Stimulated activated CD4-positive, alpha-beta T cell treated with anti-CD3 and anti-CD28 coated beads, Interleukin-12 subunit alpha, Interleukin-12 subunit beta, amount 100 ng/mL, for 4 hours (primary cell): ENCODE results near the gene PSTPIP2.
"Not testable (repeated sequence)": the region's sequence is repeated elsewhere in the genome, so short reads cannot be mapped to it uniquely, and the experiment has no call there.

ENCODE experiments used
- DNase-seq: peaks from one replicate; pipeline ENCODE4 v3.0.0-alpha.2; 2020

The PSTPIP2 gene, protein sequence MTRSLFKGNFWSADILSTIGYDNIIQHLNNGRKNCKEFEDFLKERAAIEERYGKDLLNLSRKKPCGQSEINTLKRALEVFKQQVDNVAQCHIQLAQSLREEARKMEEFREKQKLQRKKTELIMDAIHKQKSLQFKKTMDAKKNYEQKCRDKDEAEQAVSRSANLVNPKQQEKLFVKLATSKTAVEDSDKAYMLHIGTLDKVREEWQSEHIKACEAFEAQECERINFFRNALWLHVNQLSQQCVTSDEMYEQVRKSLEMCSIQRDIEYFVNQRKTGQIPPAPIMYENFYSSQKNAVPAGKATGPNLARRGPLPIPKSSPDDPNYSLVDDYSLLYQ

GRCh38 chr18:46071653-46072375 lies at the start of gene PSTPIP2:
Gene PSTPIP2 (minus strand): TSS chr18:46072260. CDS start chr18:46072188, 72 bp downstream.
- DNase-seq = peak; percentile 63

GRCh38 chr18:46113751-46114150 lies 41.7 kb upstream of the PSTPIP2 start:
- DNase-seq = no peak

GRCh38 chr18:46110406-46110805 lies 38.3 kb upstream of the PSTPIP2 start:
- DNase-seq = no peak

- no peak for DNase-seq
Measured at GRCh38 chr18:46109386-46109785, 37.3 kb upstream of the PSTPIP2 start.

DNA sequence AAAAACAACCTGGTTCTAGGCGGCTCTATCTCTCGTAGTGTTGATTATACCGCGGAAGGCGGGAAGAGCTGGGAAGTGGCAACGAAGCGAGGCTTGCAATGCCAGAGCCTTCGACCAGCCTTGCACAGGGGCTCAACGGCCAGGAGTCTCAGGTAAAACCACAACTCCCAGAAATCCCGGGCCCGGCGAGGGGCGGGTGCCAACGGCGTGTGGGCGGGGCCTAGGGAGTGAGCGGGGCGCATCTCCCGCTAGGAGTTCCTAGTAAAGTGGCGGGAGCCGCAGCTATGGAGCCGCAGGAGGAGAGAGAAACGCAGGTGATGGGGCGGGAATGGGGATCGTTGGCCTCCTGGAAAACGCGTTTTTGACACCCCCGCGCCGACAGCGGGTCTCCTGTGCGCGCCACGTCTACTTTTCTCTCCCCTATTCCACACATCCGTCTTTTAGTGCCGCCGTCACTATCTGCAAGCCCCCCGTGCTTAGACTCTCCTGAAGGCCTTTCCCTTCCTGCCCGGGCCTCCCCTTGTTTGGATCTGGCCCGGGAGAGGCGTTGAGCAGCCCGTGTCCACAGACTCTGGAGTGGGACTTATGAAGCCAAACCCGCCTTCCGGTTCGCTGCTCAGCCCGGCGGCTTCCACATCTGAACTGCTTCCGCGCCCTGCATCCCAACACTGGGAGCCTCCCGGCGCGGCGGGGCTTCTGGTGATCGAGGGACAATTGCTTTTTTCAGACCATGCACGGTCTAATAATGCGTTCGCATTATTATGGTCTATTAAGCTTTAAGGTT lies 32.3 kb upstream of the PSTPIP2 start, which contains the start of gene HAUS1:
Gene HAUS1 (plus strand): TSS at position 258 of the 784 bp plus-strand sequence. CDS start 27 bp downstream, at position 285.
- peak; percentile 86 for DNase-seq

GRCh38 chr18:46099463-46099862 lies 27.4 kb upstream of the PSTPIP2 start:
- DNase-seq = no peak

GRCh38 chr18:46098616-46098933 lies 26.5 kb upstream of the PSTPIP2 start:
- no peak for DNase-seq

GRCh38 chr18:46097801-46098615 lies 25.9 kb upstream of the PSTPIP2 start, which contains the start of gene ATP5F1A:
Gene ATP5F1A (minus strand): TSS chr18:46098296. CDS start chr18:46098231, 65 bp downstream.
- DNase-seq = peak; percentile 84

DNA sequence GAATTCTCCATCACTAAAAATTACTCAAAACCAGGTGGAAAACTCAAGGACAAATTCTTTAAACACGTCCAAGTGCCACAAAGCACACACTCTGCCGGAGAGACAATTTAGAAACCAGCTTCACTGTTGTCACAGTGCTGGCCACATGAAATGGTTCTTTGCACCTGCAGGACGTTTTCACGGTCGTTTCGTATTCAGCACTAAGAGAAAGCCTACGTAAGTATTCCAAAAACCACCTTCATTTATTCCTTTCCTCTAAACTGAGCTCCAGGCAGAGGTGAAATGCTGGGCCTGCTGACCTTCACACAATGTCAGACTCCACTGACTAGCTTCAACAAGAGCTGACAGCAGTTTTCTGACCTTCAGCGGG lies 25.4 kb upstream of the PSTPIP2 start:
- no peak for DNase-seq

DNA sequence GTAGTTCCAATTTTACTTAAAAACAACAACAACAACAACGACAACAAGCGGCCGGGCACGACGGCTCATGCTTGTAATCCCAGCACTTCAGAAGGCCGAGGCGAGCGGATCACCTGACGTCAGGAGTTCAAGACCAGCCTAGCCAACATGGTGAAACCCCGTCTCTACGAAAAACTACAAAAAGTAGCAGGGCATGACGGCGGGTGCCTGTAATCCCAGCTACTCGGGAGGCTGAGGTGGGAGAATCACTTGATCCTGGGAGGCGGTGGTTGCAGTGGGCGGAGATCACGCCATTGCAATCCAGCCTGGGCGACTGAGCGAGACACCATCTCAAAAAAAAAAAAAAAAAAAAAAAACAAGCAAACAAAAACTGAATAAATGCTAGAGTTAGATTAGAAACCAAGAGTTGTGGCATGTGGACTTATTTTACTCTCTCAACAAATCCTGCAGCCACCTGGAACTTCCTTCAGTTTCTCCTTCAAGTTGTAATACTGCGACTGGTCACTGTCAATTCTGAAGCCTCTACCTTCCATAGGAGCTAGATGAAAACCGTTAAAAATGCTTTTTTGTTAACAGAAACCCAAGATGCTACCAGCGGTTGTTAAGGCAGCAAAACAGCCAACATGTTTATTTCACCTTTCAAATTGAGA lies 24.7 kb upstream of the PSTPIP2 start:
- no peak for DNase-seq

DNA sequence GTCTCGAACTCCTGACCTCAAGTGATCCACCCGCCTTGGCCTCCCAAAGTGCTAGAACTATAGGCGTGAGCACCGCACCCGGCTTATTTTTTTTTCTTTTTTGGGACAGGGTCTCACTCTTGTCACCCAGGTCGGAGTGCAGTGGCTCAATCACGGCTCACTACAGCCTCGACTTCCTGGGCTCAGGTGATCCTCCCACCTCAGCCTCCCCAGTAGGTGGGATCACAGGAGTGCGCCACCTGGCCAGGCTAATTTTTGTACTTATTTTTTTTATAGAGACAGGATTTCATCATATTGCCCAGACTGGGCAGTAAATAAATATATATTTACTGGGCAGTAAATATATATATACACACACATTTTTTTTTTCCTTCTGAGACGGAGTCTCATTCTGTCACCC lies 23.5 kb upstream of the PSTPIP2 start:
- no peak for DNase-seq

GRCh38 chr18:46088501-46088900 lies 16.4 kb upstream of the PSTPIP2 start:
- DNase-seq = not testable (repeated sequence)

GRCh38 chr18:46084431-46084830 lies 12.4 kb upstream of the PSTPIP2 start:
- DNase-seq = no peak

DNA sequence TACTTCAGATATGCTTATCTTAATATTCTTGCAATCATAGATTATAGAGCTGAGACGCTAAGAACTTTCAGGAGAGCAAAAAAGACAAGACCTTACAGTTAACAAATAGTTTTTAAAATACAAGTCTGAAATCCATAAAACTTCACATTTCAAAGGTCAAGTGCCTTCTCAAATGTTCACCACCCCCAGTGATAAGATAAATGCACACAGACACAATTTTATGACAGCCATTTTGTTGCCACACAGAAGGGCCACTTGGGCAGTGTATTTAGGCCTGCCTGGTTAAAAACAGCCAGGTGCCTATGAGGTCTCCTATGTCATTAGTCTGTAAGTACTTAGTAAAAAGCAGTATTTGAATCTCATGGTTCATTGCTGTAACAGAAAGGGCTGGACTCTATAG lies 8.1 kb upstream of the PSTPIP2 start:
- no peak for DNase-seq

DNA sequence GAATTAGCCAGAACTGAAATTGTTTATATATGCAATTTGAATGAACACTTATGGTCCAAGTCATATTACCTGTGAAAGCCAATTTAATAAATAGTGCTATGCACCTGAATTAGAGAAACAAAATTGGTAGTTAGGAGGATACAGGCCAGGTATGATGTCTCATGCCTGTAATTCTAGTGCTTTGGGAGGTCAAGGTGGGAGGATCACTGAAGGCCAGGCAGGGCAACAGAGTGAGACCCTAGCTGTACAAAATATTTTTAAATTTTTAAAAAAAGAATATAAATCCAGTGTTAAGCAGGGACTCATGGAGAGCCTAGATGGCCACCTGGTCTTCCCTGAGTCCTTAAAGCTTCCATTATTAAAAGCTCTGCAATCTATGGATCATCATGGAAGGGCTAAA lies 7.3 kb upstream of the PSTPIP2 start:
- DNase-seq = no peak

GRCh38 chr18:46073474-46074331 lies 1.6 kb upstream of the PSTPIP2 start:
- peak; percentile 26 for DNase-seq

GRCh38 chr18:46072959-46073358 lies 899 bp upstream of the PSTPIP2 start:
- DNase-seq = no peak

DNA sequence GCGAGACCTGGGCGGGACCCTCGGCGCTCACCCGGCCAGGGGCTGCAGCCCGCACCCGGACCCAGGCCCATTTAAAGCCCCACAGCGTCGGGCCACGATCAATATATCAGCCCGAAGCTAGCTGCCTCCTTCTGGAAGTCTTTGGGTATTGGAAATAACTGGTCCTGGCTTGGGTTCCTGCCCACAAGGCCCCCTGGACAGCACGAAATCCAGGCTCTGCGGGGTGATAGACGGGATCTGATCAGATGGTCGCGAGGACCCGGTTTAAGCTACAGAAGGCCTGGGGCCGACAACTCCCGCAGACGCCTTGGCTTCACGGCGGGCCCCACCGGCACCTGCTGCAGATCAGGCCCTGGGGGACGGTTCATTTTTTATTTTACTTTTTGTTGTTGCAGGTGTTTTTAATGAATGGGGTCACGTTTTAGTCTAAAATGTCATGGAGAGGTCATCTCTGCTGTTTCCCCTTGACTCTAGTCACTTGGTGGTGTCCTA lies 362 bp upstream of the PSTPIP2 start:
- no peak for DNase-seq

GRCh38 chr18:46070815-46071652 lies 1.0 kb downstream of the PSTPIP2 start:
- no peak for DNase-seq

DNA sequence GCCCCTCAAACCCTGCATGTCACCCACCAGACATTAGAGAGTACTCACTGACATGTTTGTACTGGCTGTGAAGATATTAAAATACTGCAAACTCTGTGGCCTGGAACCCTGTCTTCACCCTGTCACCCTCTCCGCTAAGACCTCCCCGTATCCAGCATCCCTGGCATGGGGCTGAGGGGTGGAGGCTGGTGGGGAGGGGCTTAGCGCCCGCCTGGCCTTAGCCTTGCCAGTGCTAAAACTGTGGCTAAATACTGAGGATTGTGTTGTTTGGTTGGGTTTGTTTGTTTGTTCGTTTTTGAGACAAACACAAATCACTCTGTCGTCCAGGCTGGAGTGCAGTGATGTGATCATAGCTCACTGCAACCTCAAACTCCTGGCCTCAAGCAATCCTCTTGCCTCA lies 1.8 kb downstream of the PSTPIP2 start:
- no peak for DNase-seq
